HG02798 (cell line): Measurements from ENCODE around the gene SUCLG1.
A peak's percentile ranks its signal among the peaks of the same experiment; 100 is the strongest.
"Not testable (repeated sequence)": the region's sequence is repeated elsewhere in the genome, so short reads cannot be mapped to it uniquely, and the experiment has no call there.

ENCODE experiments used
- ATAC-seq: cut with Tn5 transposase; IDR thresholded peaks from one replicate; pipeline ENCODE4 v1.9.1; 2021; ENCODE audit warnings: mild to moderate bottlenecking; ENCODE audit not compliant: unreplicated experiment, poor library complexity

Gene SUCLG1

GRCh38 chr2:84427235-84428138 is 31.6 kb downstream of the SUCLG1 start:
- ATAC-seq: peak; percentile 73

DNA sequence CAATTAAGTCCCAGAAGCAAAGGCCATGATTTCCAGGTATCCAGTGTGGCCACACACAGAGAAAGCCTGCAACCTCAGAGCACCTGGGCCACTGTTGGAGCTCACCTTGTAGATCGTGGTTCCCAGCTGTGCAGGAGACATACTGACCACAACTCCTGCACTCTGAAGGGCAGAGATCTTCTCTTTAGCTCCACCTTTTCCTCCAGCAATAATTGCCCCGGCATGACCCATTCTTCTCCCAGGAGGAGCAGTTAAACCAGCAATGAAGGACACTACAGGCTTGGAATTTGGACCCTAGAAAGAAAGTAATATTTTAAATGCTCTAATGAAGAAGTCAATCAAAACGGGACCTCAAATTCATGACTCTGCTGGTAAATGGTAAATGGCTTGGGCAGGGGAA is 33.8 kb downstream of the SUCLG1 start:
- ATAC-seq: no peak

DNA sequence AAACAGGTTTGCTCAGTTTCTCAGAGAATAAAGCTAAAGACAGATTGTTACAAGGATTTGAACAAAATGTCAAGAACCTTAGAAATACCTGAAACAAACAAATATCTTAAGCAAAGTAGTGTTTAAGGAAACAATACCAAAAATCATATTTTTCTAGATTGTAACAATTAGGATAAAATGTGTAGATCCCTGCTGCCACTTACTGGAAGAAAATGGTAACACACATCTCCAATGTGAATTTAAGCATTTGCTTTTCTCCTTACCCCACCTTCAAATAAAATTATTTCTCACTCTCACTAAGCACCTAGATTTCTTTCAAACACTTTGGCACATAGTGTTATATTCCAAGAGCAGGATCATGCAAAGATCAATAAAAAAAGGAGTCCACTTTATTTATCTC is 34.9 kb downstream of the SUCLG1 start:
- no peak for ATAC-seq

DNA sequence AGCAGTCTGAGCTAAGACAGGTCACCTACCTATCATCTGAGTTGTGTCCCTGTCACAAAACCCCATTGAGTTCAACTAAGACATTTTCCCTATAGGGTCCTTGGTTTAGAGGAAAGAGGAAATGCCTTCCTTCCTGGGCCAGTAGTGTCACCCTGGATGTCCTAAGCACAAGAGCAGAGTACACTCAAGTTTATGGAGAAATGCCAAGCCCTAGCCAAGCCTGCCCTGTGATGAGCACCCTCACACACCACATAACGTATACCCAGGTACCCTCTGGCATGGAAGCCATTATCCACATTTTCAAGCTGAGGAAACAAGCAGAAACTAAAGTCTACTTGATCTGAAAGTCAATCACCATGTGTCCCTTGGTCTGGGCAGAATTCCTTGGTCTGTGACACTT is 37.3 kb downstream of the SUCLG1 start:
- ATAC-seq: no peak

- ATAC-seq: no peak
Observed at GRCh38 chr2:84421197-84421596, 37.9 kb downstream of the SUCLG1 start.

DNA sequence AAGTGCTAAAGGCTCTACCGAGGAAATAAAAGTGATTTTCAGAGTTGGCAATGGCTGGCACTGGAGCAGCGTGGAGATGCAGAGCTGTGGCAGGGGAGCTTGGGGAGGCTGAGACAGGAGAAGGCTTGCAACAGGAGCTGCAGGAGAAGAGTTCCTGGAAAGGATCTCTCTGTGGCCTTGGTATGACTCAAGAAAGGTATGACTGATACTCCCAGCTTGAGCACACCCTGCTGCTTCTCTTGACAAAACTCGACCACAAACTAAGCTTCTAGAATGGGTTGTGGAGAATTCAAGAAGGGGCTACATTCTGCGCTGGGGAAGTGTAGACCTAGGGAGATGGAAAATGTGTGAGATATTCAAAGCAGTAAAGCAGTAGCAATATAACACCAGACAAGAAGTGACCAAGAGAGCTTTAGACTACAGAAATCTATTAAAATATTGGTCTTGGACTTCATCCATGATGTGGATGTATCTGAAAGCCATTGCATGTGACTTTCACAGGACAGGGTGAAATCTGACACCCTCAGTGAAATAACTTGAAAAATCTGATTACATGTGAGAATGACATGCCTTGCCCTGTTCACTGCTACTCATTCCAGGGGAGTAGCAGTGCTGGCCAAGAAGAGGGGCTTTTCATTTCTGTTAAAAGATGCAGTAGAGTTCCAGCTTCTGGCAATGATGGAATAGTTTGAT is 41.5 kb downstream of the SUCLG1 start:
- ATAC-seq: no peak

DNA sequence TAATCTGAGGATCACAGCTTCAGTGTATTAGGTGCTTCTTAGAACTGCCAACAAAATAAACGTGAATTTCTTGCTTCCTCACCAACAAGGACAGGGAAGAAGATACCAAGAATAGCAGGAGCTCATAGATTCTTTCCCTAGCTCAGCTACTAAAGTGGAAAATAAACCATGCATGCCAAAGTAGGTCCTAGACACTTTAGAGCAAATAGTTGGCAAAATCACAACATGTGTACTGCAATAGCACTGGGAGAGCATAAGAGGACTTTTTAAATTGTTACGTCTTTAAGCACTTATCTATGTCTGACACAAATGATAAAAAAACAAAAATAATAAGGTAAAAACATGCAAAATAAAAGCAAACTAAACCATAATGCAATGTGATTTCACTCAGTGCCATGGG is 49.5 kb downstream of the SUCLG1 start:
- no peak for ATAC-seq

DNA sequence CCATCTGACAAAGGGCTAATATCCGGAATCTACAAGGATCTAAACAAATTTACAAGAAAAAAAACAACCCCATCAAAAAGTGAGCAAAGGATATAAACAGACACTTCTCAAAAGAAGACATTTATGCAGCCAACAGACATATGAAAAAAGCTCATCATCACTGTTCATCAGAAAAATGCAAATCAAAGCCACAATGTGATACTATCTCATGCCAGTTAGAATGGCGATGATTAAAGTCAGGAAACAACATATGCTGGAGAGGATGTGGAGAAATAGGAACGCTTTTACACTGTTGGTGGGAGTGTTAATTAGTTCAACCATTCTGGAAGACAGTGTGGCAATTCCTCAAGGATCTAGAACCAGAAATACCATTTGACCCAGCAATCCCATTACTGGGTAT is 57.0 kb downstream of the SUCLG1 start:
- ATAC-seq: not testable (repeated sequence)

- not testable (repeated sequence) for ATAC-seq
Observed at GRCh38 chr2:84399839-84400238, 59.2 kb downstream of the SUCLG1 start.

GRCh38 chr2:84395820-84396219 is 63.3 kb downstream of the SUCLG1 start:
- ATAC-seq: no peak

DNA sequence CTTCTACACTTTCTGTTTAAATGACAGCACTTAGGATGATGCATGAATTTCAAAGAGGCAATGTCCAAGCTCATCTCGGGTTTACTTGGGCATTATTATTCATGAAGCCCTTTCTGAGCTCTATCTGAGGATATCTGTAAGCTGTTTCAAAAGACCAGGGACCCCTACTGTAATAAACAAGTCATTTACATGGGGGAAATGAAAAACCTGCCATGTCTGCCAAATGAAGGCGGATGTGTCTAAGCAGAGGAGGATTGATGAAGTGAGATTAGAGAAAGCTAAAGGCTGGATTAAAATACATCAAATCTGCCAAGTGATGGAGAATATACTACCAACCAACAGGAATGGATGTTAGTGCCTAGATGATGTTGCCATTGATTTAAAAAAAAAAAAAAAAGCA is 64.5 kb downstream of the SUCLG1 start:
- no peak for ATAC-seq

DNA sequence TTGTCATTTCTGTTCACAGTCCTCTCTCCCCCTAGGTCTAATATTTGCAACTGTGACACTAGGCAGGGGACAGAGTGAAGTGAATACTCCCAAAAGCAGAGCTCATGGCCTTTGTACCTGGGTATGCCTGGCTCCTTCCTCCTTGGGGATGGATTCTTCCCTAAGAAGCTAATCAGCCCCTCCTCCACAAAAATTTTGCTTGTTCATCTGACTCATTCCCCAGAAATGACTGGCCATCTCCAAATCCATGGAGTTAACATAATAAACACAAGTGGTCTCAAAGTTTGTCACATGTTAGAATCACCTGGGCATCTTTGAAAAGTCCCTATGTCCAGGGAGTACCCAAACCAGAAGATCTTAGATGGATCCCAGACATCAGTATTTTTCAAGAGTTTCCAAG is 65.3 kb downstream of the SUCLG1 start:
- ATAC-seq: no peak

GRCh38 chr2:84389794-84390193 is 69.3 kb downstream of the SUCLG1 start:
- no peak for ATAC-seq

DNA sequence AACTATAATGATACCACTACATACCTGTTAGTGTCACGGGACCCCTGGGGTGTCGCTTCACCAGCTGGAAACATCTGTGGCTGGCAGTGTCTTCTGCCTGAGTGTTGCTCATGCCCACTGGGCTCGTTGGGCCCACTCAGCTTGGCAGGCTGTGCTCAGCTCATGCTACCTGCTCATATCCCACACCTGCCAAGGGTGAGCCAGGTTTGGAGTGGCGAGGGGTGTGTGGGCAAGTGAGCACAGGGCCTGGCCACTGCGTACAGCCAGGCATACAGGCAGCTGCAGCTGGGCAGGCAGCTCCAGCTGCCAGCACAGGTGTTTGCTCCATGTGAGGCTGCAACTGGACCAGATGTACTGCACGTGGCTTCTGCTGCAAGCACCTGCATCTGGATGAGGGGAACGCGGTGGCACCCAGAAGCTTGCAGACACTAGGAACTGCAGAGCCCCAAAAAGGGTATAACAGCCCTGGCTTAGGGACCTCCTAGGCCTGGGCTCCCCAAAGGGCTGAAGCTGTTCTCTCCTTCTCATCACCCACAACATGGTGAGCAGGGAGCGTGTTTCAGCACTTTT is 70.1 kb downstream of the SUCLG1 start:
- no peak for ATAC-seq

GRCh38 chr2:84388133-84388532 is 70.9 kb downstream of the SUCLG1 start:
- ATAC-seq: no peak

DNA sequence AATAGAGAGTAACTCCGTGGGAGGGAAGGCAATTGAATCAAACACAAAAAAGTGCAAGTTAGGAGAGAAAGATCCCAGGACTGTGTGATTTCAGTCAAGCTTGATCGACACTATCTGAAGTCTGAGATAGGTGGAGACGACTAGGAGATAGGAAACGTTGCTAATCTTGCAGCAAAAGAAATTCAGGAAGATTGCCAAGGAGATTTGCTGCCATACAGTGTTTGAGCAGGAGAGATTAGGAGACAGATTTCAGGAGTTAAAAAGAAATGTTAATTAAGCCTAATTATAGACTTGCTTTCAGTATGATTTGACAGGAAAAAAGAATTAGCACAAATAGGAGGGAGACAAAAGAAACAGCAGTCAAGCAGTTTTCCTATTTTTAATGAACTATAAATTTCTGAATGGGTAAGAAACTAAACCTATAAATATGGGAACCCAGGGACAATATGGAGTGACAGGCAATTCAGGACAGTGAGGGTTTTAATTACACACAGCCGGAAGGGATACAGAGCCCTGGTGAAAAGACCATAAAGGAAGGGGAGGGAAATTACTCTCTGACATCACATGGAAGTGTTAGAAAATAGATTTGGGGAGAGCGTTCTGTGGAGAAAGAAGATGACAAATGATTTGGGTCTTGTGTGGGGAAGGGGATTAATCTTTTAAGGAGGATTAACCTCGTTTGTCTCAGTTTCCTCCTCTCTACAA is 72.6 kb downstream of the SUCLG1 start:
- ATAC-seq: no peak

- no peak for ATAC-seq
Observed at GRCh38 chr2:84383271-84383670, 75.8 kb downstream of the SUCLG1 start.

DNA sequence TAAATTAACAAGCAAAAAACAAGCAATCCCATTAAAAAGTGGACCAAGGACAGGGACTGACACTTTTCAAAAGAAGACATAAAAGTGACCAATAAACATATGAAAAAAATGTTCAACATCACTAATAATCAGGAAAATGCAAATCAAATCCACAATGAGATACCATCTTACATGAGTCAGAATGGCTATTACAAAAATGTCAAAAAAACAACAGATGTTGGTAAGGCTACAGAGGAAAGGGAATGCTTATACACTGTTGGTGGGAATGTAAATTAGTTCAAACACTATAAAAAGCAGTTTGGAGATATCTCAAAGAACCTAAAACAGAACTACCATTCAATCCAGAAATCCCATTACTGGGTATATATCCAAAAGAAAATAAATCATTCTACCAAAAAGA is 78.2 kb downstream of the SUCLG1 start:
- no peak for ATAC-seq

DNA sequence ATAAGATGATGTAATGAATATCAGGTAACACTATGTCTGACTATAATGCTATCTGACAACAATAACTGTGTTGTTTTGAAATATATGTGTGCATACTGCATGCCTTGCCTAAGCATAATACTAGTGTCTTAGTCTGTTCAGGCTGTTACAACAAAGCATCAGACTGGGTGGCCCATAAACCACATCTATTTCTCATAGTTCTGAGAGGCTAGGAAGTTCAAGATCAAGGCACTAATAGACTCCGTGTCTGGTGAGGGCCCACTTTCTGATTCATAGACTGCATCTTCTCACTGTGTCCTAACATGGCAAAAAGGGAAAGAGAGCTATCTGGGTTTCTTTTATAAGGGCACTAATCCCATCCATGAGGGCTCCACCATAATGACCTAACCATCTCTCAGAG is 80.1 kb downstream of the SUCLG1 start:
- no peak for ATAC-seq

DNA sequence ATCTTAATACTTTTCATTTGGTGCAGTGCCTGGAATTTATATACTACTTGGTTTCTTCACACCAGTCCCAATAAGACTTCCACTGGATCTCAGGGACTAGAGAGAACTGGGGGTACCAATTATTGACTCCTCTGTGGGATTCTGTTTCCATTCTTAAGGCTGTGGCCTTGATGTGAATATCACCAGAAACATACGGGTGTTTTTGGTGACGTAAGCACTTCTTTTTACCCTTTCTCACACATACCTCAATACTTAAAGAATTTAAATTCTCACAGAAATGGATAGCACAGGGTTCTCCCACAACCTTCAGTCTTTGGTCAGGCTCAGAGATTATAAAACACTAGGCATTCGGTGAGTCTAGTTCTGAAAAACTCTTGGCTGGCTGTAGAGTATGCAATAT is 84.1 kb downstream of the SUCLG1 start:
- ATAC-seq: no peak

DNA sequence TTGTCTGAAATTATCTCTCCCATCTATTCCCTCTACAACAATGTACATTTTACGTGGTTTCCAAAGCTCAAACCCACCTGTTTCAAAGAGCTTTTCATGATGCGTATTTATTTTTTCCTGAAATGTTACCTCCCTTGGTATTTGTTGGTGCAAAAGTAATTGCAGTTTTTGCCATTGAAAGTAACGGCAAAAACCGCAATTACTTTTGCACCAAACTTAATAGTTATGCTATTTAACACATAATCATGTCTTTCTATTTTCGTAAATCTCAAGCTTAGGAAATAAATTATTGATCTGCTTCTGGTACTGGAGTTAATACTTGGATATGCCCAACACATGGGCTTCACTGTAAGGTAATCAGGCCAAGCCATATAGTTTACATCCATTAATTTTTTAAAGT is 85.2 kb downstream of the SUCLG1 start:
- no peak for ATAC-seq
